ENCODE measurements around the gene SMARCA5.

SMARCA5 gene

DNA sequence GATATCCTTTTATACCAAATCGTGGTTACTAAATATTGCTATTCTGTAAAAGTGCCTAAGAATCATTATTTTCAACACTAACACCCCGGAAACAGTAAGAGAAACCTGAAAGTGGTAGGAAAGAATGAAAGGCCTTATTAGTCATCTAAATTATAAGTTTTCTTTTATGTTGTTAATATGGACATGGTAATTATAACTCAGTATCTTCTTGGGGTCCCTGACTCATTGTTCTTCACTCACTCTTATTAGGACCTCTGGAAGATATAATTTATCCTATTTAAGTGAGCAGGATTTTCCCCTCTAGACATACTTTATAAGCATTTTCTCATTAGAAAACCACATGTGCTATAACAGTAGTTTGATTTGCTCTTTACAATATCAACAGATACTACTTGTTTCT is 51.0 kb downstream of the SMARCA5 start:
- Histone ChIP-seq H3K4me3 (ENCODE audit: low read length in 2 of 2) (no peak overlapping the region), H3K9ac (ENCODE audit: low read depth in 1 of 2, low read length in 2 of 2) (no peak overlapping the region), H3K9me3 (ENCODE audit: control insufficient read depth in 2 of 2, low read length in 2 of 2) (no peaks in the 10 kb centered on the region), H3K27ac (ENCODE audit: low read depth in 2 of 2, low read length in 2 of 2) (no peak overlapping the region), H3K4me1 (ENCODE audit: control insufficient read depth in 2 of 2, insufficient read depth in 2 of 2, low read length in 2 of 2) (peaks cover 4 to 5% of the 10 kb centered on the region in 2 donors), H3K27me3 (ENCODE audit: control insufficient read depth in 2 of 2, insufficient read depth in 2 of 2, low read length in 2 of 2) (no peaks in the 10 kb centered on the region), H3K36me3 (ENCODE audit: control insufficient read depth in 2 of 2, insufficient read depth in 2 of 2, low read length in 2 of 2) (no peaks in the 10 kb centered on the region)

DNA sequence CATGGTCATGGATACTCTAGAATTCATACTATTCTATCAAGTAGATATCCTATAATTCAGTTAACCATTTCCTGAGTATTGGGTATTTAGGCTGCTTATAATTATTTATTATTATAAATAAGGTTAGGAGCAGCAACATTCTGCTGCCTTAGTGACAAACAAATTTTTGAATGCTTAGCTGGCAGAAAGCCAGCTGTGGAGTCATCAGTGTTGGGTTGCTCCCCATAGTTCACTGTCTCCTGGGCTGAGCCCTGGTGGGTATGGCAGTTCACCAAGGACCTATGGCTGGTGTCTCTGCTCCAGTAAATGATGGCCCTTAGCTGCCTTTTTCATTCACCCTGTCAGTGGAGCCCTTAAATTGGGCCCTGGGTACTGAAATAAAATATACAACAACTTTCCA is 61.8 kb downstream of the SMARCA5 start:
- Histone ChIP-seq H3K9me3 (ENCODE audit: control insufficient read depth in 2 of 2, low read length in 2 of 2) (no peaks in the 10 kb centered on the region), H3K27me3 (ENCODE audit: control insufficient read depth in 2 of 2, insufficient read depth in 2 of 2, low read length in 2 of 2) (no peaks in the 10 kb centered on the region), H3K4me3 (ENCODE audit: low read length in 2 of 2) (no peak overlapping the region), H3K27ac (ENCODE audit: low read depth in 2 of 2, low read length in 2 of 2) (no peak overlapping the region), H3K4me1 (ENCODE audit: control insufficient read depth in 2 of 2, insufficient read depth in 2 of 2, low read length in 2 of 2) (no peaks in the 10 kb centered on the region), H3K36me3 (ENCODE audit: control insufficient read depth in 2 of 2, insufficient read depth in 2 of 2, low read length in 2 of 2) (no peaks in the 10 kb centered on the region), H3K9ac (ENCODE audit: low read depth in 1 of 2, low read length in 2 of 2) (no peak overlapping the region)

DNA sequence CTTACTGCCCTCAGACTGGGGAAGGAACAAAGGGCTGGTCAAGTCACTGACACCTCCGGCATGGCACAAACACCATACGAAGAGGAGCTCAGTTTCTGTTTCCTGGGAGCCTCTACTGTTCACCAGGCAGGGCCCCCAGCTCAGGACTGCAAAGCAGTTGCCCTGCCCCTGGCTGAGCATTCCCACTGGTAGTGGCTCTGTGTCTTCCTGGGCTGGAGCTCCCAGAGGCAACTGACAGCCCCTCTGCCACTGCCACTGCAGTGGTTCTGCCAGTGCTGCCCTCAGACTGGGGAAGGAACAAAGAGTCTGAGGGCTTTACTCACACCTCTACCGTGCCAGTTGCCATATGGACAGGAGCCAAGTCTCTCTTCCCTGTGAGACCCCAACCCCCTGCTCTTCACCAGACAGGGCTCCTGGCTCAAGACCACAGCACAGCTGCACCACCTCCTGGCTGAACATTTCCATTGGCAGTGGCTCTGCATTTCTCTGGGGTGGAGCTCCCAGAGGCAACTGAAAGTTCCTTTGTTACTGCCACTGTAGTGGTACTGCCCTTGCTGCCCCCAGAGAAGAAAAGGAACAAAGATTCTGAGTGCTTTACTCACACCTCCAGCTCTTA is 67.9 kb downstream of the SMARCA5 start:
- Histone ChIP-seq H3K9me3 (ENCODE audit: control insufficient read depth in 2 of 2, low read length in 2 of 2) (no peaks in the 10 kb centered on the region), H3K27me3 (ENCODE audit: control insufficient read depth in 2 of 2, insufficient read depth in 2 of 2, low read length in 2 of 2) (no peaks in the 10 kb centered on the region), H3K36me3 (ENCODE audit: control insufficient read depth in 2 of 2, insufficient read depth in 2 of 2, low read length in 2 of 2) (no peaks in the 10 kb centered on the region), H3K27ac (ENCODE audit: low read depth in 2 of 2, low read length in 2 of 2) (no peak overlapping the region), H3K4me1 (ENCODE audit: control insufficient read depth in 2 of 2, insufficient read depth in 2 of 2, low read length in 2 of 2) (no peaks in the 10 kb centered on the region), H3K9ac (ENCODE audit: low read depth in 1 of 2, low read length in 2 of 2) (no peak overlapping the region), H3K4me3 (ENCODE audit: low read length in 2 of 2) (no peak overlapping the region)

DNA sequence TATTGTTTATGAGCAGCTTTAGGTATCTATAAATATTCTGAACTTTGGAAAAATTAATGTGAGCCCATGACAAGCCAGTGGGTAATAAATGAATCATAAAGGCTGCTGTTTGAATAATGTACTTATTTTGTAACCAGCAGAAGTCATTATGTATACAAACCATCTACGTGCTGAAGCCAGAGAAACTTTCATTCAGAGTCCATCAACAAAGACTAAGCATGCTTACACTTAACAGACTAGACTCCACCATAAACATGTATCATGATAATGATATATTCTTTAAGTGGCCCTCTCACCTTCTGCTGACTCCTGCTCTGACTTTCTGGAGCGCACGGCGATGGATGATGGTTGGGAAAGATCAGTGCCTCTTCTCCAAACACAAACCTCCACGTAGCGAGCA is 72.0 kb downstream of the SMARCA5 start:
- no peaks in the 10 kb centered on the region for H3K9me3 ChIP-seq (ENCODE audit: control insufficient read depth in 2 of 2, low read length in 2 of 2)
- no peak overlapping the region for H3K4me3 ChIP-seq (ENCODE audit: low read length in 2 of 2)
- no peaks in the 10 kb centered on the region for H3K4me1 ChIP-seq (ENCODE audit: control insufficient read depth in 2 of 2, insufficient read depth in 2 of 2, low read length in 2 of 2)
- no peak overlapping the region for H3K27ac ChIP-seq (ENCODE audit: low read depth in 2 of 2, low read length in 2 of 2)
- H3K36me3 ChIP-seq (ENCODE audit: control insufficient read depth in 2 of 2, insufficient read depth in 2 of 2, low read length in 2 of 2): no peaks in the 10 kb centered on the region
- H3K27me3 ChIP-seq (ENCODE audit: control insufficient read depth in 2 of 2, insufficient read depth in 2 of 2, low read length in 2 of 2): no peaks in the 10 kb centered on the region
- no peak overlapping the region for H3K9ac ChIP-seq (ENCODE audit: low read depth in 1 of 2, low read length in 2 of 2)

DNA sequence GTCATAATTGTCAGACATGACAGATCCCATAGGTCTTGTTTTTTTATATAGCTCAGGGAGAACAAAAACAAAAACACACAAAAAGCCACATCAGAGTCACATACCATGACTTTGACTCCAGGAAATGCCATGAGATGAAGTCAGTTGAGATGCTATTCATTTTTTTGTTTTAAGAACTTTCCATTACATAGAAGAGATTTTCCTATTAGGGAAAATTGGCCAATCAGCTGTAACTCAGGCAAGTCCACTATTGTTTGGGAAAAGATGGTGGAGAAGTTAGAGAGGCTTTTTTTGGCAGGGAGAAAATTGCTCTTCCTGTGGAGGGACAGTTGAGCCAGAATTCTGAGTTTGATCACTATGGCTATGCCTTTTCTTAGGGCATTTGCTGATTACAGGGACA is 72.6 kb downstream of the SMARCA5 start:
- Histone ChIP-seq H3K9ac (ENCODE audit: low read depth in 1 of 2, low read length in 2 of 2) (no peak overlapping the region), H3K4me3 (ENCODE audit: low read length in 2 of 2) (no peak overlapping the region), H3K27me3 (ENCODE audit: control insufficient read depth in 2 of 2, insufficient read depth in 2 of 2, low read length in 2 of 2) (no peaks in the 10 kb centered on the region), H3K27ac (ENCODE audit: low read depth in 2 of 2, low read length in 2 of 2) (no peak overlapping the region), H3K9me3 (ENCODE audit: control insufficient read depth in 2 of 2, low read length in 2 of 2) (no peaks in the 10 kb centered on the region), H3K4me1 (ENCODE audit: control insufficient read depth in 2 of 2, insufficient read depth in 2 of 2, low read length in 2 of 2) (no peaks in the 10 kb centered on the region), H3K36me3 (ENCODE audit: control insufficient read depth in 2 of 2, insufficient read depth in 2 of 2, low read length in 2 of 2) (no peaks in the 10 kb centered on the region)

DNA sequence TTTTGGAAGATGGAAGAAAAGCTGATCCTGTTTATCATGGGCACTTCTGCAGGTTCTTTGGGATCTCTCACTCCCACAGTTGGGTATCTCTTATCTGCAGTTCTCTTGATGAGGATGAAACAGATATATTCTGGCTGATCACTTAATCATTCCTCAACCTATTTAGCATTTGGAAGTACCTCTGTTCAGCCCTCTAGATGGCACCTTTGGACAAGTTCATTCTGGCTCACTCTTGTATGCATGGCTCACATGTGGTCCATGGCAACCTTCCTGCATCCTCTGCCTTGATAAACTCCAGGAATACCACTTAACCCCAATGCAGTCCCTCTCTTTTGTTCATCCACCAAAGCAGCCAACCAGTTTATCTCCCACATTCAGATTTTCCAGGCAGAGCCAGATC is 74.2 kb downstream of the SMARCA5 start:
- no peak overlapping the region for H3K4me3 ChIP-seq (ENCODE audit: low read length in 2 of 2)
- no peaks in the 10 kb centered on the region for H3K4me1 ChIP-seq (ENCODE audit: control insufficient read depth in 2 of 2, insufficient read depth in 2 of 2, low read length in 2 of 2)
- H3K36me3 ChIP-seq (ENCODE audit: control insufficient read depth in 2 of 2, insufficient read depth in 2 of 2, low read length in 2 of 2): no peaks in the 10 kb centered on the region
- no peaks in the 10 kb centered on the region for H3K9me3 ChIP-seq (ENCODE audit: control insufficient read depth in 2 of 2, low read length in 2 of 2)
- H3K27ac ChIP-seq (ENCODE audit: low read depth in 2 of 2, low read length in 2 of 2): no peak overlapping the region
- H3K27me3 ChIP-seq (ENCODE audit: control insufficient read depth in 2 of 2, insufficient read depth in 2 of 2, low read length in 2 of 2): no peaks in the 10 kb centered on the region
- no peak overlapping the region for H3K9ac ChIP-seq (ENCODE audit: low read depth in 1 of 2, low read length in 2 of 2)

DNA sequence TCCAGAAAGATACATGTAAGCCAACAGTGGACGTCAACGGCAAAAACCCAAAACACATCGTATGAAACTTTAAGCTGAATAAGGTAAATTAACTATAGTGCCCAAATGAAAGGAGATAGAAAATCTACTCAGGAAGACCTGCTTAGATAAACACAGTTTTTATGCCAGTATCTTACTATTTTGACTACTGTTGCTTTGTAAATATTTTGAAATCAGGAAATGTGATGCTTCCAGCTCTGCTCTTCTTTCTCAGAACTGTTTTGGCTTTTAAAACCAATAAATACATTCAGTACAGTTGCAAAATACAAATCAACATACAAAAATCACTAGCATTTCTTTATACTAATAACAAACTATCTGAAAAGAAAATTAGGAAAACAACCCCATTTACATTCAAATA is 83.8 kb downstream of the SMARCA5 start:
- Histone ChIP-seq H3K36me3 (ENCODE audit: control insufficient read depth in 2 of 2, insufficient read depth in 2 of 2, low read length in 2 of 2) (no peaks in the 10 kb centered on the region), H3K4me3 (ENCODE audit: low read length in 2 of 2) (no peak overlapping the region), H3K9ac (ENCODE audit: low read depth in 1 of 2, low read length in 2 of 2) (no peak overlapping the region), H3K27me3 (ENCODE audit: control insufficient read depth in 2 of 2, insufficient read depth in 2 of 2, low read length in 2 of 2) (no peaks in the 10 kb centered on the region), H3K9me3 (ENCODE audit: control insufficient read depth in 2 of 2, low read length in 2 of 2) (no peaks in the 10 kb centered on the region), H3K4me1 (ENCODE audit: control insufficient read depth in 2 of 2, insufficient read depth in 2 of 2, low read length in 2 of 2) (no peaks in the 10 kb centered on the region), H3K27ac (ENCODE audit: low read depth in 2 of 2, low read length in 2 of 2) (no peak overlapping the region)

DNA sequence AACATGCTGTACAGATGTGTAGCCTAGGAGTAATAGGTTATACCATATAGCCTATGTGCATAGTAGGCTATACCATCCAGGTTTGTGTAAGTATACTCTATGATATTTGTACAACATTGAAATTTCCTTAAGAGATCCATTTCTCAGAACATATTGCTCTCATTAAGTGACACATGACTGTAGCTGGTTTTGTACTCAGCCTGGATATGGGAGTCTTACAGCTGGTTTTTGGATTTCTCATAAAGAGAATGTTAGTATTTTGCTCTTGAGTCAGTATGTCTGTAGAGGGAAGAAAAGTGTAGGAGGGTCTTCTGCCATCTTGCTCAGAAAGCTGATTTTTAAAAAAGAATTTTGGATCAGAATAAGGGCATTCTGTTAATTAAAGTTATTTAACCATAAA is 85.3 kb downstream of the SMARCA5 start:
- Histone ChIP-seq H3K9ac (ENCODE audit: low read depth in 1 of 2, low read length in 2 of 2) (no peak overlapping the region), H3K27ac (ENCODE audit: low read depth in 2 of 2, low read length in 2 of 2) (no peak overlapping the region), H3K4me3 (ENCODE audit: low read length in 2 of 2) (no peak overlapping the region), H3K4me1 (ENCODE audit: control insufficient read depth in 2 of 2, insufficient read depth in 2 of 2, low read length in 2 of 2) (no peaks in the 10 kb centered on the region), H3K36me3 (ENCODE audit: control insufficient read depth in 2 of 2, insufficient read depth in 2 of 2, low read length in 2 of 2) (no peaks in the 10 kb centered on the region), H3K27me3 (ENCODE audit: control insufficient read depth in 2 of 2, insufficient read depth in 2 of 2, low read length in 2 of 2) (no peaks in the 10 kb centered on the region), H3K9me3 (ENCODE audit: control insufficient read depth in 2 of 2, low read length in 2 of 2) (no peaks in the 10 kb centered on the region)

DNA sequence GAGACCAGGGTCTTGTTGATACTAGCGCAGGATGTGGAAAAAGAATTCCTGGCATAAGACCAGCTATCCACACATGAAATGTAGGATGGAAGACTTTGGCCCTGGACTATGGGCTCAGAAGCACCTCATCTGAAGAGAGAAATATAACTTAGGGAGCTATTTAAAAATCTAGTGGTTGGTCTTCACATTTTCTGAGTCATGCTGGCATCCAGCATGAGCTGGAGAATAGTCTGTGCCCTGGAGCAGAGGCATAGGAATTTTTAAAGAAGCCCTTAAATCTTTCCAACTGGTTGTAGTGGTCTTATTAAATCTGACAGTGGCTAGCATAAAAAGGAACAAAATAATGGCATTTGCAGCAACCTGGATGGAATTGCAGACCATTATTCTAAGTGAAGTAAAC is 86.3 kb downstream of the SMARCA5 start:
- Histone ChIP-seq H3K27ac (ENCODE audit: low read depth in 2 of 2, low read length in 2 of 2) (no peak overlapping the region), H3K4me1 (ENCODE audit: control insufficient read depth in 2 of 2, insufficient read depth in 2 of 2, low read length in 2 of 2) (no peaks in the 10 kb centered on the region), H3K36me3 (ENCODE audit: control insufficient read depth in 2 of 2, insufficient read depth in 2 of 2, low read length in 2 of 2) (no peaks in the 10 kb centered on the region), H3K4me3 (ENCODE audit: low read length in 2 of 2) (no peak overlapping the region), H3K27me3 (ENCODE audit: control insufficient read depth in 2 of 2, insufficient read depth in 2 of 2, low read length in 2 of 2) (no peaks in the 10 kb centered on the region), H3K9me3 (ENCODE audit: control insufficient read depth in 2 of 2, low read length in 2 of 2) (no peaks in the 10 kb centered on the region), H3K9ac (ENCODE audit: low read depth in 1 of 2, low read length in 2 of 2) (no peak overlapping the region)

DNA sequence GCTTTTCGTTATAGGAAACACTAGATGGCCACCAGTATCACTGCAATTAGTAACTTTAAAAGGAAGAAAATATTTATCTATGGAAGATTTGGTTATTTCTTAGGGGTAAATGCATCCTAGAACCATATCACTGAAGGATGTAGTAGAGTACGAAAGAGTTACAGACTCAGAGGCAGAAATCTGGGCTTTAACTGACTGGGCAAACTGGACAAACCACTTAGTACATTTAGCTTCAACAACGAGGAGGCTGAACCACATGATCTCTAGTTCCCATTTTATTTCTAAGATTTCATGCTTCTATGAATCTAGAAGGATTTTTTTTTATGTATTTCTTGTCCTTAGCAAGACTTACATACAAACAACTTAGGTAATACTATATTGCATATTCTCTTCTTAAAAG is 93.0 kb downstream of the SMARCA5 start:
- H3K36me3 ChIP-seq (ENCODE audit: control insufficient read depth in 2 of 2, insufficient read depth in 2 of 2, low read length in 2 of 2): no peaks in the 10 kb centered on the region

More for the DNA sequence above, 93.0 kb downstream of the SMARCA5 start:
- Histone ChIP-seq H3K27ac (ENCODE audit: low read depth in 2 of 2, low read length in 2 of 2) (no peak overlapping the region), H3K27me3 (ENCODE audit: control insufficient read depth in 2 of 2, insufficient read depth in 2 of 2, low read length in 2 of 2) (no peaks in the 10 kb centered on the region), H3K9ac (ENCODE audit: low read depth in 1 of 2, low read length in 2 of 2) (no peak overlapping the region), H3K9me3 (ENCODE audit: control insufficient read depth in 2 of 2, low read length in 2 of 2) (no peaks in the 10 kb centered on the region), H3K4me3 (ENCODE audit: low read length in 2 of 2) (no peak overlapping the region), H3K4me1 (ENCODE audit: control insufficient read depth in 2 of 2, insufficient read depth in 2 of 2, low read length in 2 of 2) (no peaks in the 10 kb centered on the region)

All from mucosa of rectum (tissue), 2 donors.